ENCODE results near the gene EEF2K.

The EEF2K gene

GRCh38 chr16:22317625-22318024 lies 111.5 kb downstream of the EEF2K start:
- no peak for DNase-seq (ENCODE audit: low read depth)

GRCh38 chr16:22318690-22319358 lies 112.7 kb downstream of the EEF2K start:
- peak; percentile 11 for DNase-seq (ENCODE audit: low read depth)

- no peak for DNase-seq (ENCODE audit: low read depth)
These were observed 114.7 kb downstream of the EEF2K start for GRCh38 chr16:22320572-22321339.

GRCh38 chr16:22321340-22322001 lies 115.4 kb downstream of the EEF2K start:
- DNase-seq (ENCODE audit: low read depth), result peak; percentile 67

GRCh38 chr16:22322021-22322471 lies 116.0 kb downstream of the EEF2K start:
- DNase-seq (ENCODE audit: low read depth), result no peak

- no peak for DNase-seq (ENCODE audit: low read depth)
These were observed 116.7 kb downstream of the EEF2K start for GRCh38 chr16:22322741-22323140.

GRCh38 chr16:22323173-22323958 lies 117.3 kb downstream of the EEF2K start:
- no peak for DNase-seq (ENCODE audit: low read depth)

GRCh38 chr16:22323959-22324786 lies 118.1 kb downstream of the EEF2K start:
- DNase-seq (ENCODE audit: low read depth), result no peak

- no peak for DNase-seq (ENCODE audit: low read depth)
These were observed 118.9 kb downstream of the EEF2K start for GRCh38 chr16:22324787-22325597.

GRCh38 chr16:22325598-22326368 lies 119.7 kb downstream of the EEF2K start:
- DNase-seq (ENCODE audit: low read depth), result no peak

GRCh38 chr16:22326369-22326652 lies 120.2 kb downstream of the EEF2K start:
- no peak for DNase-seq (ENCODE audit: low read depth)

- DNase-seq (ENCODE audit: low read depth), result no peak
These were observed 120.8 kb downstream of the EEF2K start for GRCh38 chr16:22326771-22327445.

- no peak for DNase-seq (ENCODE audit: low read depth)
These were observed 121.3 kb downstream of the EEF2K start for GRCh38 chr16:22327446-22327775.

- no peak for DNase-seq (ENCODE audit: low read depth)
These were observed 122.1 kb downstream of the EEF2K start for GRCh38 chr16:22328081-22328725.

- no peak for DNase-seq (ENCODE audit: low read depth)
These were observed 123.2 kb downstream of the EEF2K start for GRCh38 chr16:22329199-22329695.

GRCh38 chr16:22330326-22330725 lies 124.2 kb downstream of the EEF2K start:
- DNase-seq (ENCODE audit: low read depth), result no peak

GRCh38 chr16:22333457-22333994 lies 127.4 kb downstream of the EEF2K start:
- no peak for DNase-seq (ENCODE audit: low read depth)

GRCh38 chr16:22335668-22336246 lies 129.7 kb downstream of the EEF2K start:
- no peak for DNase-seq (ENCODE audit: low read depth)

Data from fibroblast of gingiva (primary cell).